NK-92 (cell line): Measurements from ENCODE around the gene SLC35F4.
"Not testable (repeated sequence)": the region's sequence is repeated elsewhere in the genome, so short reads cannot be mapped to it uniquely, and the experiment has no call there.

Experiments used
- DNase-seq: peaks from one replicate; lab custom pipeline; 2025; ENCODE audit not compliant: unreplicated experiment; lab: John Stamatoyannopoulos, UW

The SLC35F4 gene

DNA sequence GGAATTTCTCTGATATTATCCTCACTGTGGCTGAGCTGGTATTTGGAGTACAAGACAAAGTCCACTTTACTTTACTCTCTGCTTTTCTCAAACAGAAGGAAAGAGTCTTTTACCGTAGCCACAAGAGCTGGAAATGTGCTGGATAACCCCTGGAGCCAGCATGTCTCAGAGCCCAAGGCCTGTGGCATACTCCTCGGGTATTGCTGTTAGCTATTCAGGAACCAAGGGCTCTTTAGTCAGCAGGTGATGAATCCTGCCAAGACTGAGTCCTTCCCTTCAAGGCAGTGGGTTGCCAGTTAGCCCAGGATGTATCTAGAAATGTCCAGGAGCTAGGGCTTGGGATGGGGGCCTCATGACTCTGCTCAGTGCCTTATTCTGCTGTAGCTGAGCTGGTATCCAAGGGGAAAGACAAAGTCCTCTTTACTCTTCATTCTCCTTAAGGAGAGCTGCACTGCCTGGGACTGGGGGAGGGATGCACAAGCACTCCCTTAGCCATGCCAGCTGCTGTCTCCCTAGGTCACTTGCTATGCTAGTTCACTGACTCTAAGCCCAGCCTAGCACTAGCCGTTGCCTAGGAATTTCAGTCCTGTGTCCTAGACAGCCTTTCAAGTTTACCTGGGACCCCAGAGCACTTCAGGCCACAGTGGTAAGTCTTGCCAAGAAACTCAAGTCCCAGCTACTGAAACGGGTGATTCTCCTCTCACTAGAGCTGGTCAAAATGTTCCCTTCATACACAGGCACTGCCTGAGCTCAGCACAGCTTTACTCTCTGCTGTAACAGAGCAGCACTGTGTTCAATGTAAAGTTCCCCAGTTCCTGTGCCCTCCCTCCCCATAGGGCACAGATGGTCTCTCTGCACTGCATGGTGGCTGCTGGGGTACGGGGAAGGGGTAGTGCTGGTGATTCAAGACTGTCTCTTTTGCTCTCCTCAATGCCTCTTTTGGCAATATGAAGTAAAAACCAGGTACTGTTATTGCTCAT is 136.4 kb downstream of the SLC35F4 start:
- no peak for DNase-seq

DNA sequence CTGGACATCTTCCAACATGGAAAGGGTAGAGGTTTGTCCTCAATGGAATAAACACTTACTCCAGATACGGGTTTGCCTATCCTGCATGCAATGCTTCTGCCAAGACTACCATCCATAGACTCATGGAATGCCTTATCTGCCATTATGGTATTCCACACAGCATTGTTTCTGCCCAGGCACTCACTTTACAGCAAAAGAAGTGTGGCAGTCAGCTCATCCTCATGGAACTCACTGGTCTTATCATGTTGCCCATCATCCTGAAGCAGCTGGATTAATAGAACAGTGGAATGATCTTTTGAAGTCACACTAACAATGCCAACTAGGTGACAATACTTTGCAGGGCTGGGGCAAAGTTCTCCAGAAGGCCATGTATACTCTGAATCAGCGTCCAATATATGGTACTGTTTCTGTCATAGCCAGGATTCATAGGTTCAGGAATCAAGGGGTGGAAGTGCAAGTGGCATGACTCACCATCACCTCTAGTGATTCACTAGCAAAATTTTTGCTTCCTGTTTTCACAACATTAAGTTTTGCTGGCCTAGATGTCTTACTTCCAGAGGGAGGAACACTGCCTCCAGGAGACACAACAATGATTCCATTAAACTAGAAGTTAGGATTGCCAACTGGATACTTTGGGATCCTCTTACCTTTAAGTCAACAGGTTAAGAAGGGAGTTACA is 140.4 kb downstream of the SLC35F4 start:
- no peak for DNase-seq

DNA sequence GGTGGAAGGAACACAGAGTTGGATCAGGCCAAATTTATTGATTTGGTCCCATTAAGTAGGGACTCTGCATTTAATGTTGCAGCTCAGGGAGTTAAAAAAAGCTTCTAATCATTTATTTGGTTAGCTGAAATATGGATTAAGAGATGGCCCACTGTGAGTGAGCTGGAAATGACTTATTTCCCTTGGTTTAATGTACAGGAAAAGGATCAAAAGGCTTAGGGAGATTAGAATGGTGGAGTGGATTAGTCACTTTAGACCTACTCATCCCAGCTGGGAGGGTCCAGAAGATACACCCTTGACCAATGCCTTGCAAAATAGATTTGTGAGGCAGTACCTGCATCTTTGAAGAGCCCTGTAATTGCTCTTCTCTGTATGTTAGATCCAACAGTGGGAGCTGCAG is 143.8 kb downstream of the SLC35F4 start:
- not testable (repeated sequence) for DNase-seq

DNA sequence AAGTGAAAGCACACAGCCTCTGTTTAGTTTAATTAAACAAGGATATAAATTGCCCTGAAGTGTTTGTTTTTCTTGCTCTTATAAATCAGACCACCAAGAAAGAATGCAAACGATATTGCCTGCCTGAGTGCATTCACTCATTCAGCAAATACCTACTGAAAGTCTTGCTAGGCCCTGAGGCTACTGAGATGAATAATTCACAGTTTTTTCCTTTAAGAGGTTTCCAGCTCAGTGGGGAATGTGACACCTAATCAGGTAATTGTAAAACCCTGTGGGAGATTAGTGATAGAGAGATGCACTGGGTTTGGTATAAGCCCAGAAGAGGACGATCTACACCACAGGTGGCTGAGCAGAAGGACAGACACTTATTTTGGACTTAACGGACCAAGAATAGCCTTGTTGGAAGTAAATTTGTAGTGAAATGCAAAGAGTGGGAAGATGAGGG is 151.4 kb downstream of the SLC35F4 start:
- DNase-seq: no peak

DNA sequence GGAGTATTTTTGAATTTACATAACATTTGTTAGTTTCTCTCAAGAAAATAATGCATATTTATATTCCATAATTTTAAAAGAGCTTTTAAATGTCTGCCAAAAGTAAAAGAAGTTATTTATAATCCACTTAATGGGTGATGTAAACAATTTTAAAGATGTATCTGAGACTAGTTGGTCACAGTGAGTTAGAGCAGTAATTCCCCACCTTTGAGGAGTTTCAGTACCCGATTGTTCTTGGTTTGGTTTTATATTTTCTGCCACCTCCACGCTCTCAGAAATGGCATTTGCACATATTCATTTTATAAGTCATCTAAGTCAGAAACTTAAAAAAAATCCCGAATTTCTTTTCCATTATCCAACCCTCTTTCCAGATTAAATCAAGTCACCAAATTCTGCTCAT is 153.2 kb downstream of the SLC35F4 start:
- no peak for DNase-seq

DNA sequence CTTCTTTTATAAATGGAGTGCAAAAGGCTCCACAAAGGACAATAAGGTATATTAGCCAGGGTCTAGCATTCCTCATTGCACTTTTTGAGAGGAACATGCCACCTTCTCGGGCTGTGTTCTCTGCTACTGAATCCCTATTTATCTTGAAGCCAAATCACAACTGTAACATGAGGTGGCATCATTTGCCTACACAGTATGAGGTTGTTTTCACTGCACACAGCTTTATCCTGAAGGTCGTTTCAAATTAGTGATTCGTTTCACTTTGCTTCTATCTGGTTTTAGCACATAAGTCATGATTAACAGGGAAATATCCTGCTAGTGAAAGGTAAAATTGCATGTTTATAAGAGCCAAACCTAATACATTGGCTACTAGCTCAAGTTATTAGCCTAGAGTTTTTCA is 153.8 kb downstream of the SLC35F4 start:
- no peak for DNase-seq

DNA sequence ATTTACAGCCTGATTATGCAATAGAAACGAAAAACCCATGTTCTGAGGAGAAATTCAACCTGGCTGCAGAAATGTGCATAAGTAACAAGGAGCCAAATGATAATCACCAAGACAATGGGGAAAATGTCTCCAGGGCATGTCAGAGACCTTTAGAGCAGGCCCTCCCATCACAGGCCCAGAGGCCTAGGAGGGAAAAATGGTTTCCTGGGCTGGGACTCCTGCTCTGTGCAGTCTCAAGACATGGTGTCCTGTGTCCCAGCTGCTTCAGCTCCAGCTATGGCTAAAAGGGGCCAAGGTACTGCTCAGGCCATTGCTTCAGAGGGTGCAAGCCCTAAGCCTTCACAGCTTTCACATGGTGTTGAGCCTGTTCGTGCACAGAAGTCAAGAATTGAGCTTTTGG is 156.0 kb downstream of the SLC35F4 start:
- DNase-seq: no peak

DNA sequence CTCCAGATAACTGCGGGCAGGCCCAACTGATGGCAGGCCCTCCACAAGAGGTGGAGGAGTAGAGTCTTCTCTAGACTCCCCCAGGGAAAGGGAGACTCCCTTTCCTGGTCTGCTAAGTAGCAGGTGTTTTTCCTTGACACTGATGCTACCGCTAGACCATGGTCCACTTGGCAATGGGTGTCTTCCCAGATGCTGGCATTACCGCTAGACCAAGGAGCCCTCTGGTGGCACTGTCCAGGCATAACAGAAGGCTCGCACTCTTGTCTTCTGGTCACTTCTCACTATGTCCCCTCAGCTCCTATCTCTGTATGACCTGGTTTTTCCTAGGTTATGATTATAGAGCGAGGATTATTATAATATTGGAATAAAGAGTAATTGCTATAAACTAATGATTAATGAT is 156.8 kb downstream of the SLC35F4 start:
- not testable (repeated sequence) for DNase-seq

DNA sequence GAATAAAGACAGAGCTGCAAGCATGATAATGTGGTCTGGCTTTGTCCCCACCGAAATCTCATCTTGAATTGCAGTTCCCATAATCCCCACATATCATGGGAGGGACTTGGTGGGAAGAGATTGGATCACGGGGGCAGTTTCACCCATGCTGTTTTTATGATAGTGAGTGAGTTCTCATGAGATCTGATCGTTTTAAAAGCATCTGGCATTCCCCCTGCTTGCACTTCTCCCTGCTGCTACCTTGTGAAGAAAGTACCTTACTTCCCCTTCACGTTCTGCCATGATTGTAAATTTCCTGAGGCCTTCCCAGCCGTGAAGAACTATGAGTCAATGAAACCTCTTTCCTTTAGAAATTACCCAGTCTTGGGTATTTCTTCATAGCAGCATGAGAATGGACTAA is 158.7 kb downstream of the SLC35F4 start:
- no peak for DNase-seq

DNA sequence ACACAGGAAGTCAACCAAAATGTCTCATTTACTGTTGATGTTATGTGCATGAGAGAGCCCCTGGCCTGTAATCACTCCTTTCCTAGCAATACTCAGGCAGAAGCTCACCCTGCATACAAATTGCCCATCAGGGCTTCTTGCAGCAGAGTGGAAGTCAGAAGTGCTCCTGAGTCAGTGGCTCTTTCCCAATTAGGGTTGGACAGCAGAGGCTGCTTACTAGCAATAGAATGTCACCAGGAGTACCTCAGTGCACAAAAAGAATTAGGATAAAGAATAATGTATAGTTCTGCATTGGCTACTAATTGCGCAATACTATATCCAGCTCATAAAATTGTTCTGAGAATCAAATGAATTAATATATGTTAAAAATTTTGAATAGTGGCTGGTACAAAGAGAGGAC is 161.1 kb downstream of the SLC35F4 start:
- DNase-seq: no peak

DNA sequence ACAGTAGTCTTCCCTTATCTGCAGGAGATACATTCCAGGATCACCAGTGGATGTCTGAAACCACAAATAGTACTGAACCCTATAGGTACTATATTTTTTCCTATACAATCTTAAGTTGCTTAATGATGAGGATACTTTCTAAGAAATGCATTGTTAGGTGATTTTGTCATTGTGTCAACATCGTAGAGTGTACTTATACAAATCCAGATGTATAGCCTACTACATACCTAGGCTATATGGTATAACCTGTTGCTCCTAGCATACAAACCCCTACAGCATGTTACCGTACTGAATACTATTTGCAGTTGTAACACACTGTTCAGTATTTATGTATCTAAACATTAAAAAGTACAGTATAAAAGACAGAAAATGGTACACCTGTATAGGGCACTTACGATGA is 165.9 kb downstream of the SLC35F4 start:
- DNase-seq: no peak

DNA sequence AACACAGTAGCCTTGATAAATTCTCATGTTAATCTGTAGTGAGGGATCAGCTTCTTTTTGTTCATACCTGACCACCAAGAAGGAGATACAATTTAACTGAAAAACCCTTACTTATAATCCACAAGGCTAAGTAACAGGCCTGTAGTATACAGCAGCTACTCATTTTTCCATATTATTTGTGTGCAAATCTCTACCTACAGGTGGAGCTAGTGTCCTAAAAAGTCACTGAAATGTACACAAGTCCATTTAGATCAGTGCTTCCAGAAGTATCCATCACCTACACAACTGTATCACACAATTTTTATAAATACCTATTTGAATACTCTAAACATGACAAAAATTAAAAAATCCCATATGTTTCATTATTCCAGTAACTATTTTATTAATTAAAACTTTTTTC is 173.2 kb downstream of the SLC35F4 start:
- DNase-seq: no peak

DNA sequence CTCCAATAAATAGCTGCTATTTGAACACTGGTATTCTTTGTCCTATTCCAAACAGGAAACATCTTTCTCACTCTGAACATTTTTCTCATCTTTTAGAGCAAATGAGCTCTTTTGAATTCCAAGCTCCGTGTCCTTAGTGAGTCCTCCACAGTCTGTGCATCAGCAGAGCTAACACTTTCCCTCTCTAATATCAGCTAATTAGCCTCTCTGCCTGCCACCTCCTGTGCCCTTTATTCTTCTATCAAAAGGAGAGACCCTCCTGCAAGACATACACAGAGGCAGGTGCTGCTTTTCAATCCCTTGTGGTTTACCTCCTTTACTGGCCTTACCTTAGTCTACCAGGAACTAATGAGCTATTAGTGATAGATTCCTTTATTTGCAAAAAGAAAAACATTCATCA is 178.5 kb downstream of the SLC35F4 start:
- DNase-seq: no peak

DNA sequence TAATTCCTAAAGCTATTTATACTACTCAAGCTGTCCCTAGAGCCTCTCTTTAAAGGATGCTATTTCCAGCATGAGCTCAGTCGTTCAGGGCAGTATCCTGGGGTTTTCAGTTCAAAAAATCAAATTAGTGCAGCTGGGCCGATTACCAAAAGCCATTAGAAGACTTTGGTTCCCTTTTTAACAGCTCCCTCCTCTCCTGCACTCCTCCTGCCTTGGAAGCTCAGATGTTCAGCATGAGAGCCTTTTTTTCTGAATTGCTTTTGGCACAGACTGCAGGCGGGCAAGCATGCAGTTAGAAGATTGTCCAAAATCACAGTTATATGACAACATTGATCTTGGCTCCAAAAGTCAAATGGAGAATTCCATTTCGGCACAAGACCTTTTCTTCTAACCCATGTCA is 179.6 kb downstream of the SLC35F4 start:
- no peak for DNase-seq

DNA sequence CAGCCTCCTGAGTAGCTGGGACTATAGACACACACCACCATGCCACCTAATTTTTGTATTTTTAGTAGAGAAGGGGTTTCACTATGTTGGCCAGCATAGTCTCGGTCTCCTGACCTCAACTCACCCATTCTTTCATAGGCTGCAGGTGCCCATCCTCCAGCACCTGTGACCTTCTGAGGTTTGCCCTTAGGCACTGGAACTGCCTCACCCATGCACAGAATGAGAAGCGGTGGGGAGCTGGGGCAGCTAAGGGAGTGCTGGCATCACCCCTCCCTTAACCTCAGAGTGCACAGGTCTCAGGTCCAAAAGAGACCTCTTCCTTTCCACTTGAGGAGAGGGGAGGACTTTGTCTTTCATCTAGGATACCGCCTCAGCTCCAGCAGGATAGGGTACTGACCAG is 194.9 kb downstream of the SLC35F4 start:
- no peak for DNase-seq

DNA sequence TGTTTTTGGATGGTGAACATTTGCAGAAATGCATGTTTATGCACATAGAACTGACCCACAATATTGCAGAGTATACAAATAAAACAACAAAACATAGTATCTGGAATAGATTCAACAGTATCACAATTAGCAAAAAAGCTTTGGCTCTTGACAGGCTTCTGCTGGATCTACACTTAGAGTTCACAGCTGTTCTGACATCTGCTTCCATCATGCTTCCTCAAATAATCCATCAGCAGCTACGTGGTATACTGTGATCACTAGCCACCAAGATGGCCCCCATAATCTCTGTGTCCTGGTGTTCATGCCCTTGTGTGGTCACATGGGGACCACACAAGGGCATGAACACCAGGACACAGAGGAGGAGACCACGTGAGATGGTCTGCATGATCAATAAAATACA is 205.7 kb downstream of the SLC35F4 start:
- no peak for DNase-seq

DNA sequence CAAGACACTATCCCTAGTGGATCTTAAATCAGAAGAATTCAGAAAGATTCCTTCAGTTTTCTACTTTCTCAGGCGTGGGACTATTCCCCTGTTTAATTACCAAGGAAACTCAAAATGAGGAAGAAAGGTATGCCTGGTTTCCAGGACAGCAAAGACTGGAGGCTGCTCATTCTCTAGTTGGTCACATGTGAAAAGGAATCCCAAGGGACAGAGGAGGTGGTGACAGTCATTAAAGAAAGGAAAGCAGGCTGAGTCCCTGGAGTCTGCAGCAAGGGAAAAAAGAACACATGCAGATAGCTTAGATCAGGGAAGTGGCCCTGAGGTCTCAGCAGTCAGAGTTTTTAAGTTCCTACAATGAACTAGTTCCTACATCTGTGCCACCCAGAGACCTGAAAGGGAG is 206.8 kb downstream of the SLC35F4 start:
- no peak for DNase-seq

DNA sequence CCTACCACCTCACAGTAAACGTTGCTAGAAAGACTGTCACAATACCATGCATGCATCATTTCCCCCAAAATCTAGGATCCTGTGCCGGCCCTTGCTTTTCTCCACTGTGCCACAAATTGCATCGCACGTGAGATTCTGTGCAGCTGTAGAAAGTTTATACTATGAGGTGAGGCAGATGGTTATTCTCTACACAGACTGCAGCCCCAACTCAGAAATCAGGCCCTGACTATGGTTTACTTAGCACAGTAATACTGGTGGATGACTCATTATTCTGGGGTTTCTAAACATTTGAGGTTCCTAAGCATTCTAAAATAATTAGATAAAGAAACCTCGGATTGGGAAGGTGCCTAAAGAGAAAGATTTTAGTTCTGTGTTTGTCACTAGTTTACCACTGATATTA is 208.4 kb downstream of the SLC35F4 start:
- no peak for DNase-seq

DNA sequence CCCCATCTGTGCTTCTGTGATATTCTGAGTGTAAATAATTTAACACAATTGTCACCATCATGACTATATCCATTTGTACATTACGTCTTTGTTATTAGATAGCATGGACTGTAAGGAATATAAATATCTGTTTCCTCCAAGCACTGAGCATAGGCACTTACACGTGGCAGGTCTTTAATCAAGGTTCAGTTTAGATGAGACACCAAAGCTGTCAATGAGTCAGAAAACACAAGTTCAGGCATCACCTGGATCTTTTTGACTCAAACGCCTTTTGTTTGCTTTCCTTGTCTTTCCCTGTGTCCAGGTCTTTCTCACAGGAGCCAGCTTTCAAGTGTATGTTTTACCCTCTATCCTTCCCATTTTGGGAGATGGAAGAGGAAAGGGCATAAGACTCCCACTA is 209.0 kb downstream of the SLC35F4 start:
- DNase-seq: no peak

DNA sequence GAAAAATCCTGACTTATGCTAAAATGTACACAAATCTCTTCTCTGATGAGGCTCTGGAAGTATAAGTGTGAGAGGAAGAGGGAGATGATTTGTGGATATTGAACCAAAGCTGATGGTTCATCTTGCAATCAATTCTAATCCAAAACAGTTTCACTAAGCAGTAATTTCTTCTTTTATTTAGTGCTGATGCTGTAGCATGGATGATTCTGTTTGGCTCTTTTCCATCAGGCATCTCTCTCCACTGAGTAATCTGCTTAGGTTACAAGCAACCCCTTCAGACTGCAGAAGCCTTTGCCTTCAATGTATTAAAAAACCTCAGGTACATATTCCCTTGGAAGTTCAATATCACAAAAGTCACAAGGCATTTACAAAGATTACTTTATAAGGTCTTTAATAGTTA is 213.1 kb downstream of the SLC35F4 start:
- DNase-seq: no peak

DNA sequence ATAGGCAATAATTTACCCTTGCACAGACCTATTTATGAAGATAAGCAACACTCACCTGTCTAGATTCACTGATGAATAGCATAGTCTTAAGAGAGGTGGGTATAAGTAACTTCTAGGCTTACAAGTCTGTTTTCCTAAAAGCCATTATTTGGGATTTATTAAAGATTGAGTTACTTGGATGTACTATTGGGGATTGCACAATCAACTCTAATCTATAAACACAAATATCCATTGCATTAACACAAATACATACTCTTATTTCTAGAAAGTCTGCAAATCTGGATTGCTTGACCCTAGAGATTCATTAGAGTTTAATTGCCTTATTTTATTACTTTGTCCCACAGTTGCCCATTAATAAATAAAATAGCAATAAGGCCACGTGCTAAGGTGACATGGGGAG is 224.1 kb downstream of the SLC35F4 start:
- no peak for DNase-seq

DNA sequence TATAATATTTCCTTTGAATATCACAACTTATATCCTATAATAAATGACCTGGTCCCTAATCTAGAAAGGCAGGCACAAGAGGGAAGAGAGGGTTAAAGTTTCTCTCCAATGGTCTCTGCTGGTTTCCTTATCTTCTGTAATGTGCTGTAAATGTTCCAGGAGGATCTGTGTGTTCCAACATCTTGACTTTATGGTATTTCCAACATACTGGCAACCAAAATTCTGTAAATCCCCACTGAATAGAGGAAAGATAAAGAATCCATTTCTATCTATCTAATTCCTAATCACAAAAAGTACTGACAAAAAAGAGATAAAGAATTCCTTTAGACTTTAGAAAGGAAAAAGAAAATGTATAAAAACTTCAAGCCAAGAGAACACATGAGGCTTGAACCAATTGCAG is 225.9 kb downstream of the SLC35F4 start:
- no peak for DNase-seq
